ENCODE measurements around the gene MARK4.

MARK4 gene

GRCh38 chr19:45275370-45275971 is 24.4 kb downstream of the MARK4 start:
- no peak for DNase-seq

GRCh38 chr19:45276284-45276687 is 25.2 kb downstream of the MARK4 start:
- no peak for DNase-seq

GRCh38 chr19:45278087-45278486 is 27.0 kb downstream of the MARK4 start:
- no peak for DNase-seq

GRCh38 chr19:45279587-45280192 is 28.6 kb downstream of the MARK4 start:
- no peak for DNase-seq

- no peak for DNase-seq
Observed at GRCh38 chr19:45280471-45280961, 29.4 kb downstream of the MARK4 start.

- no peak for DNase-seq
Observed at GRCh38 chr19:45283443-45284033, 32.5 kb downstream of the MARK4 start.

- DNase-seq: no peak
Observed at GRCh38 chr19:45290381-45290931, 39.4 kb downstream of the MARK4 start.

- no peak for DNase-seq
Observed at GRCh38 chr19:45291834-45292233, 40.8 kb downstream of the MARK4 start.

GRCh38 chr19:45293682-45294081 is 42.6 kb downstream of the MARK4 start:
- no peak for DNase-seq

GRCh38 chr19:45294291-45295029 is 43.4 kb downstream of the MARK4 start:
- DNase-seq: peak; percentile 68

- DNase-seq: no peak
Observed at GRCh38 chr19:45295873-45296272, 44.8 kb downstream of the MARK4 start.

GRCh38 chr19:45296355-45296754 is 45.3 kb downstream of the MARK4 start:
- DNase-seq: no peak

- no peak for DNase-seq
Observed at GRCh38 chr19:45297674-45298073, 46.6 kb downstream of the MARK4 start.

- no peak for DNase-seq
Observed at GRCh38 chr19:45298264-45298663, 47.2 kb downstream of the MARK4 start.

- DNase-seq: no peak
Observed at GRCh38 chr19:45299719-45300118, 48.6 kb downstream of the MARK4 start.

GRCh38 chr19:45302416-45302815 is 51.3 kb downstream of the MARK4 start:
- no peak for DNase-seq

GRCh38 chr19:45303269-45304060 is 52.4 kb downstream of the MARK4 start:
- DNase-seq: no peak

GRCh38 chr19:45304141-45304926 is 53.3 kb downstream of the MARK4 start:
- no peak for DNase-seq

GRCh38 chr19:45305007-45305406 is 53.9 kb downstream of the MARK4 start:
- no peak for DNase-seq

GRCh38 chr19:45305421-45305820 is 54.4 kb downstream of the MARK4 start:
- DNase-seq: no peak

- no peak for DNase-seq
Observed at GRCh38 chr19:45306040-45306439, 55.0 kb downstream of the MARK4 start.
